Stimulated activated CD4-positive, alpha-beta T cell treated with anti-CD3 and anti-CD28 coated beads, Interleukin-2, amount 100 ng/mL, for 48 hours (primary cell): ENCODE results near the gene ST3GAL2.

ENCODE experiments used
- DNase-seq, 2 donors: peaks; one replicate each; pipeline ENCODE4 v3.0.0-alpha.2; 2020

The ST3GAL2 gene

DNA sequence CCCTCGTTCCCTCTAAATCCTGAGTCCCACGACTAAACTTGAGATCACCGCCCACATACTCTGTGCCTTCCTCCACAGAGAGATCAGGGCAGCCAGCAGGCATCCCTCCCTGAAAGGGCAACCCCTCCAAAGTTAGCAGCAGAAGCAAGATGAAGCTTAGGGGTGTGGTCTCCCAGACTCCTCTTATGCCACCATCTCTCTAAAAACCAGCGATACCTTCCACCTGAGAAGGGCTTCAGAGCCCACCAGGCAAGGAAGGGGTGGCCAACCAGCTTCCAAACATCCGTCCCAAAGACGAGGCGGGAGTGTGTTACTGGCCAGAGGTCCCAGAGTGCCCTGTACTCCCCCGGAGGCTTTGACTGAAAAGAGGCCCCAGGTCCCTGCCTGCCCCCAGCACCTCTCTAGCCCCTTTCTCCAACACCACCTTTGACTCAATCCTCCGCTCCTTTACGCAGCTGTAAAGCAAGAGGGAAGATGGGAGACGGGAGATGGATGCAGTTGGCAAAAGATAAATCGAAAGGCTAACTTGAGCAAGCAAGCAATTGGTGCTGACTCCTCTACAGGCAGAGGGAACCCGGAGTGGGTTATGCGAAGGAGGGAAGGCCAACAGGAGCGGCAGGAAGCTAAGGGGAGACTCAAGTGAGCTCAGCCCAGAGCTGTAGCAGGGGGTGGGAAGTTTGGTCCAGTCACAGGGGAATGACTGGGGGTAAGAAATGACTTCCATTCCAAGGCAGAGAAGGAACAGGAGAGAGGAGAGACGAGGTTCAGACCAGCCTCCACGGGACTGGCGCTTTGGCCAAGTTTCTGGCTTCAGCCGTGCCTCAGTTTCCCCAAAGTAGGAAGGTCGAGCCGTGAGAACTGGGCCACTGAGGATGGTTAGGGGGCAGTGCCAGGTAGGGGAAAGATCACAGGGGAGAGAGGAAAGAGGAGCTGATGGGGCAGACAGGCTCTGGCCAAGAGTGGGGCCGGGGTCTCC, 1.0 kb downstream of the ST3GAL2 start:
- DNase-seq: no peak

DNA sequence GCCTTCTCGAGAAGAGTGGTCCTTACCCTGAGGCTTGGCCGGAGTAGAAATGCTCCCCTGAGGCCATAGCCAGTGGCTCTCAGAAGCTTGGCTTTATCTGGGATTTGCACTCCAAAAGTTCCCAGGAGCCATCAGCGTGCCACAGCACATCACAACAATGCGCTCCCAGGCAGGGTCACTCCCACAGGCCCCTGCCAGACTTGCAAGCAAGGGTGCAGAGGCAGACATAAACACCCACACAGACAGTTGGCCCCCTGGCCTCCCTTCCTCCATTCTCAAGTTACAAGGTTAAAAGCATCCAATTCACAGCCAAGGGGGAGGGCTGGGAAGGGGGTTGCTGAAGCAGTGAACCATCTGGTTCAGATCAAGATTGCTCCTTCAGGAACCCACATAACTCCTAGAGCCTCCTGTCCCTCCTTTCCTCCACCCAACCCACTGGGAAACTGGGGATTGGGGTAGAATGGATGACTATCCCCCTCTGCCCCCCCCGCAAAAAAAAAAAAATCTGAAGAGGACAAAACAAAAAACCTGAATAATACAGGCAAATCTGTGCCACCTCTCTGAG, 1.8 kb downstream of the ST3GAL2 start:
- DNase-seq: no peak

DNA sequence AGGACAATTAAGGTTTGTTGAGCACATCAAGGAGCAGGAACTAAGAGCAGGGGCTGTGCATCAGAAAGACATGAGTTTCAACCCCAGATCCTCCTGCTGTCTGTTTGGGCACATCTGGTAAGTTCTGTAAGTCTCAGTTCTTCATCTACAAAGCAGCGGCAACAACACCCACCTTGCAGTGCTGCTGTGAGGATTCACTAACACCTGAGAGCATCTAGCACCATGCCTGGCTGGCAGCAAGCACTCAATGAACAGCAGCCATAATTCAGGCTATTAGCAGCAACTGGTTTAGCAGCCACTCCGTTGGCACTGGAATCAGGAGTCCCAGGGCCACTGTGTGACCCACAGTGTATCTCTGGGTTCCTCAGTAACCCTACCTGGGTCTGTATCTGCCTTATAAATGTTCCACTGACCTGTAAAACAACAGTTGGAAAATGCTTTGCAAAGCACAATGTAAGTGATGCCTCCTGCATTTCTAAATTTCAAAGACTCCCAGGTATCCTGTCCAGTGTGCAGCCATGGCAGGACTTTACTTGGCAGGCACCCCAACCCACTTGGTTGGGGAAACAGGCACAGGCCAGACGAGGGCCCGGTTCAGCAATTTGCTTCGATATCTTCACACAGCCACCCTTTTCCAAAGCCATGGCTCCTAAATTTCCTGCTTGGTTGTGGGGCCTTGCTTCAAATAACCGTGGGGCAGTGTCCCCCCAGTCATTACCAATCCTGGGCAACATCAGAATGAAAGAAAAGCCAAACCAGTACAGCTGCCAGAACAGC, 4.2 kb downstream of the ST3GAL2 start:
- no peak for DNase-seq

DNA sequence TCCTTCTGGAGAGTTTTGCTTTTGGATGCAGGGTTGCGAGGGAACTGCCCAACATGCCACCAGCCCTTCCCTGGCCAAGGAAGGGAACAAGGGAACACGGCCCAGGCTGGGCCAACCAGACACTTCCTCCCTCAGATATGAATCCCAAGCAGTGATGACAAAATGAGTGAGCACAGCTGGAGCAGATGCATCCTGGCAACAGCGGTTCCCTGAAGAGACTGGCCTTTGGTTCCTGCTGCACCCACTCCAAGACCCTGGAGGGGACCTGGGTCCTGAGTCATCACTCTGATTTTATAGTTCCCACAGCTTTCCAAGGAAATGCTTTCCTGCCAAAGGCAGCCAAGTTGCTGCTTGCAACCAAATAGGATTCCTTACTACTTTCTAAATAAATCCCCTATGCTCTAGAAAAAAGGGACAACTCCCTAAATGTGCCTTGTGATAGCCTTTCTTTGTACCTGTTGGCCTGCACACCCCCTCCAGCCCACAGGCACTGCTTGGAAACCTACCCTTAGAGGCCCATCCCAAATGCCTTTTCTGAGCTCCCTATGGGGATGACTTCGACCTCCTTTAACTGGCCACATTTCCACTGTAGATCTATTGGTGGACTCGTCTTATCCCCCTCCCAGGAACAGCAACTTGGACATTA, 5.3 kb downstream of the ST3GAL2 start:
- DNase-seq: no peak

DNA sequence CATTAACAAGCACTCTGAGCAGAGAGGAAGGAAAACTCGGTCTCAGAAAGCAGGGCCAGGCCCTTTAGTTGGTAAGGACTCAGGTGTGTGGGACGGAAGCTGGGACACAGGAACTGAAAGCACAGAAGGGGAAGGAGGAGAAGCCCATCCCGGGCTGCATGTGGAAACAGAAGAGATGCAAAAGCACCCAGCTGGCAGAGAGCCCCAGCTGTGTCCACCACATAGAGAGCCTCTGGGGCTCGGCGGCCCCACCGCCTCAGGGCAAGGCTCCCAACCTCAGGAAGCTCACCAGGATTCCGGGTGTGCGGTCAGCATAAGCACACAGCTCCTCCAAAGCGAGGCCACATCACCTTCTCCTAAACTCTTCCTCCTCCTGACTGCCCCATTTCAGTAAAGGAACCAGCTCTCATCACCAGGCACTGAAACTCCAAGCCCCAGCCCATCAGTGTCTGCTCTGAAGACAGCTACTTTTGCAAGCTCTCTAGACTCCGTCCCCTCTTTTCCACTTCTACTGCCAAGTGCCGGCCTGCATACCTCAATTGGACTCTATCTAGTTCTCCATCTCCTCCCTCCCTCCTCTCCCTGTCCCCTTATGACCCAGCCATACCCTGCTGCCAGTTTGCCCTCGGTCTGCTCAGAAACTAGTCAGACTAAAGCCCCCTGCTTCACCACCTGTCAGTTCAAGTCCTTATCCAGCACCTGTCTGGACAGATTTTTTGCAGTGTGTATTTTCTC, 6.0 kb downstream of the ST3GAL2 start:
- DNase-seq: no peak

DNA sequence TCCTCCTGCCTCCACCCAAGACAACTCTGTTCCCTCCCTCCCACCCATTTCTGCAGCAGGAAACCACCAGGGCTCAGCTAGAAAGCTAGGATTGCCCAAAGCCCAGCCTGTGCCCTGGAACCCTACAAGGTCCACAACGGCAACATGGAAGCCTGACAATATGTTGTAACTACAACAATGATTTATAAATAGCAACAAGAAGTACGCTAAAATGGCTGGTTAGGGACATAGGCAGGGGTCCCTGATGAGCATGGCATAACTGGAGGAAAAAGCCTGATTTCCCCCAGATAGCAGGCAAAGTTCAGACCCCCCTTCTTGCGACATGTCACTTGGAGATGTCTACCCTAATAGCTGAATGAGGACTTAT, 6.6 kb downstream of the ST3GAL2 start:
- DNase-seq: no peak

DNA sequence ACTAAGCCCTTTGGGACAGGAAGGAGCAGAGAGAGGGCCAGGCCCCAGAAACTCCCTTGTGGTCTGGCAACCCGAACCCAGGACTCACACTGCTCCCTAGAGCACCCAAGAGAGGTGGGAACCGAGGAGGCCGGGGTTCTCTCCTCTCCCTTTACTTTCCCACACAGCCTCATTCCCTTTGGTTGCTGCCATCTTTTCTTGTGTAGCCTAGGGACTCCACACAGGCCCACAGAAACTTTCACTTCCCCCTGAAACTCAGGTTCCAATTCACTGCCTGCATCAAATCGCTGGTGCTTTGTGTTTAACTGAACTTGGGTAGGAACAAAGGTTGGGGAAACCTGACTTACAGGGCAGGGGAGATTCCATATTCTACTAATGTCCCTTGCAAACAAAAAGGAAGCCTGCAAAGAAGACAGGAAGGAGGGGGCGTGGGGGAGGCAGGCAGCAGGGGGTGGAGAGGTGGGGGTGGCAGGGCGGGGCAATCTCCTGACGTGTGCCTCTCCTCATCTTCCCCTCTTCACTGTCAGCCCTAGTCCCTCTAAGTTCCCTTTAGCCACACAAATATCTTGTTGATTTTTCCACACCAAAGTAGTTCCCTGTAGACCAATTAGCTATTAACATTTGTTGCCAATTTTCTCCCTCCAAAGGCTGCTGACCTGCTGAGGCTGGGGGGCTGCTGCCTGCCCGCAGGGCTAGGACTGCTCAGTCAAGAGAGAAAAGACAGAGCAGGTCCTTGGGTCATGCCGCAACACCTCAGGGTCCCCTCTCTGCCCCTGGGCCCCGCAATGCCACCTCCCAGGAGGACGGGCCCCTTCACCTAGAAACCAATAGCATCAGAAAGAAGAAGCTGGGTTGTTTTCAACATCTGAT, 8.0 kb downstream of the ST3GAL2 start:
- DNase-seq: no peak

DNA sequence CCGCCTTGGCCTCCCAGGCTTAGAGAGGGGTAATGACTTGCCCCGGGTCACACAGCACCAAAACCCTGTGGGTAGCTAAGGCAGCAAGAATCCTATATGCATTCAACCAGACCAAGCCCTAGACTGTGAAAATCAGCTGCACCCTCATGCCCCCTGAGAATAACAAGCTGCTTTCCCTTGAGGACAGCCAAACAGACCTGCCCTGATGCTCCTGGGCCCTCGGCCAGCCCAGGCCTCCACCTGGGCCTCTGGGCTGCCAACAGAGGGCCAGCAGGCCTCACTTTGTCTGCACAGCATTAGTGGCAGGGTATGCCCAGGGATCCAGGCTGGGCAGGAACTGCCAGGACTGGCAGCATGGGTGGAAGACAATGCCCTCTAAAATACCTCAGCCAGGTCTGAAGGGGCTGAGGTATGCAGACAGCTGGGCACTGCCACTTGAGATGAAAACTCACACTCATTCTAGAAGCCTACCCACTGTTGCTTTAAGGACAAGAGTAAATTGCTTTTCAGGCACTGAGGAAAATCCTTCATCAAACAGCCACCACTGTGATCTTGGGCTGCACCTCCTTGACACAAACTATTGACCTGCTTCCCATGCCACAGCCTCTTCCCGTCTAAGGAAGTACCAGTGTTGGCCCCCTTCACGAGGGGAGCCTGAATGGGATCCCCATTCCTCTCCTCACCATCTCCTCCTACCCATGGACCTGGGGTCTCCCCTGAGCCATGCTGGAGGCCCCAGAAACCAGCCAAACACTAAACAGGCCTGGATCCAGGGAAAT, 8.8 kb downstream of the ST3GAL2 start:
- no peak for DNase-seq

DNA sequence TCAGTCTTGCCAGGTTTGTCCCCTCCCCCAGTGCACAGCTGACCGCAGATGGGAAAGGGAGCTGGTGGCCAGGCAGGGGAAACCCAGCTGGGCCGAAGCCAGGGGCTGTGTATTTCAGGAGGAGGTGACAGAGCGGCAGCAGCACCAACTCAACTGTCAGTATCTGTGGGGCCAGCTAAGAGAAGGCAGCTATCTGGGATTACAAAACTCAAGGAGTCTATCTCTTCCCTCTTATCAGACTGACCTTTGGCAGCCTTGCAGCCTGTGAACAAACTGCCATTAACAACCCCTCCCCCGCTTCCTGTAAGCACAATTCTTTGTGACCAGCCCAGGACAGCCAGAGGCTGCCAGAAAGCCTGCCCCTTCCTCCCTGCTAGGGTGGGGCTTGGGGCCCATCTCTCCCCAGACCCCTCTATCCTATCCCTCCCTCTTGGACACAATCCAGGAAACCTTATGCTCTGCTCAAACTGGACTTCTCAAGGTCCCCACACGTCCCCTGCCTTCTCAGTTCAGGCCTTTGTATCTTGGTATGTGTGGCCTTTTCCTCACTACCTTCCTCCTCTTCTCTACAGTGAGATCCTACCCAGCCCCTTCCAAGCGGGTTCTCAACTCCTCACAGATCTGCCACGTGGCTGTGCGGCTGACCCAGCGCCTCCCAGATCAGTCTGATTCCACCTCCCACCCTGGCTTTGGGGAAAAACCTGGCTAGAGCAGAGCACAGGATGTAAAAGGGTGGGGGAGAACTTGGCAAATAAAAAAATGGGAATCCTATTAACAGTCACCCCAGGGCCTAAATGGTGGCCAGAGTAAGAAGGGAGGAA, 10.5 kb downstream of the ST3GAL2 start:
- DNase-seq: peak; percentile 46 to 56

DNA sequence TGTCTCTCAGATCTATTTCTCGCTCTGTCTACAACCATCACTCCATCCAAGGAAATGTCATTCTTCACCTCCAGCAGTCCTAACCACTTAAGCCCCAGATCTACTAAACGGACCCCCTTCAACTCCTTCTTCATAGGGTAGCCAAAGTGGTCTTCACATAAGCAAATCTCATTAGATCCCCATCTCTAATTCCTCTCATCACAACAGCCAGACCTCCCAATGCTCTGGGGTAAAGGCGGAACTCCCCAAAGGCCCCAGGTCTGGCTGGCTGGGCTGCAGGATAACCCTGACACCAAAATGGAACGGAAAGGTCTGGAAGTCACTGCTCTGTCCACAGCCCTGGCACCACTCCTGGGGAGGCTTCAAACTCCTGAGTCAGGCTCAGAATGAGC, 11.1 kb downstream of the ST3GAL2 start:
- DNase-seq: no peak

DNA sequence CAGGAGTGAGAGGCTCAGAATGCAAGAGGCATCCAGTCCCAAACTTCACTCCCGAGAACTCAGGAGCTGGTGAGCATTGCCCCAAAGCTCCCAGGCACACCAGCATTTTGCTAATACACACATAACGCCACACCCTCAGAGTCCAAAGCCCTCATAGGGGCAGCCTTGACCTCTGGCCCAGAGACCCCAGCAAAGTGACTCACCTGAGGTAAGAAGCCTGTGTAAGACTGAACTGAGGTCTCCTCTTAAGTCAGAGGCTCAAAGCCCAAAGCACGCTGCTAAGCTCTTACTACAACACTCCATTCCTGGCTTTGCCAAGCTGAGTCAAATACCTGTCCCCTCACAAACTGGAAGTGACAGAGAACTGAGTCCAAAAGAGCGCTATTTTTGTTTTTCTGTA, 16.4 kb downstream of the ST3GAL2 start:
- DNase-seq: no peak

DNA sequence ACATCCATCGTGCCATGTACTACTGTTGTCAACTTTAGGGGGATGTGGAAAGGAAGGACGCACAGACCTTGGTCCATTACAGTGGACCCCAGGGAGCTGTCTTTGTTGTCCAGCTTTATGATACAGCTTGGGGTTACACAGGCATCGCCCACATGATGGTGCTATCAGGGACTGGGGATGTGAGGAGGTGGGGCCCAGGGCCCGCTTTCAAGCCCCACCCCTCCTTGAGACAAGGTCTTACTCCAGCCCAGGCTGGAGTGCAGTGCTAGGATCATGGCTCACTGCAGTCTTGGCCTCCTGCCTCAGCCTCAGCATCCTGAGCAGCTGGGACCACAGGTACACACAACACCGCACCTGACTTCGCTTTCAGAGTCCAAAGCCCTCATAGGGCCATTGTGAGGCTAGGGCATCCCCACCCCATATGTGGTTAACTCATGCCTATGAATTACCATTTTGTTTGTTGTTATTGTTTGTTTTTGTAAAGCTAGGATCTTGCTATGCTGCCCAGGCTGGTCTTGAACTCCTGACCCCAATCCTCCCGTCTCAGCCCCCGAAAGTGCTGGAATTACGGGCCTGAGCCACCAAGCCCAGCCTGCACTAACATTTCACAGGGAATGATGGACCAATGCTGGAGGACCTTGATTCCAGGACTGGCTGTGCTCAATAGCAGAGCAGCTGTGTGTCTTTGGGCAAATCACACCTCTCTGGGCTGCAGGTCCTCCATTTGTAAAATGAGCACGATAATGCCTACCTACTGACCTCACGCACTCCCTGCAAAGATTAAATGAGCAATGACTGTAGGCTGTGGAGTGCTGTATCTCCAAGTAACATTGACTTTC, 17.2 kb downstream of the ST3GAL2 start:
- DNase-seq: no peak

DNA sequence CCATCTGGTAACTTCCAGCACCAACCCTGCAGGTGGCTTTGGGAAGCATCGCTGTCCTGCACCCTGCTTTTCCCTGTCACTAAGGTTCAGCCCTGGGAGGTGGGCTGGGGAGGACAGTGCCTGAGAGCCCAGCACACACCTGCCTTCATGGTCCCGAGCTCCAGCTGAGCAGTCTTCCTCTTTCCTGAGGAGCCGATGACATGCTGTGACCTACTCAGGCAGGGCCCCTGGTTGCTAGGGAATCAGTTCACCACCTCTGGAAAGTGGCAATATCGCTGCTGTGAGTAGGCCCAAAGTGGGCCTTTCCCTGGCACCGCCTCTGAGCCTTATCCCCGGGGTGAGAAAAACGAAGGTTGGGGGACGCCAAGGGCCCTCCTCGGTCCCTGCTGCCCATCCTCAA, 17.9 kb downstream of the ST3GAL2 start:
- no peak for DNase-seq

DNA sequence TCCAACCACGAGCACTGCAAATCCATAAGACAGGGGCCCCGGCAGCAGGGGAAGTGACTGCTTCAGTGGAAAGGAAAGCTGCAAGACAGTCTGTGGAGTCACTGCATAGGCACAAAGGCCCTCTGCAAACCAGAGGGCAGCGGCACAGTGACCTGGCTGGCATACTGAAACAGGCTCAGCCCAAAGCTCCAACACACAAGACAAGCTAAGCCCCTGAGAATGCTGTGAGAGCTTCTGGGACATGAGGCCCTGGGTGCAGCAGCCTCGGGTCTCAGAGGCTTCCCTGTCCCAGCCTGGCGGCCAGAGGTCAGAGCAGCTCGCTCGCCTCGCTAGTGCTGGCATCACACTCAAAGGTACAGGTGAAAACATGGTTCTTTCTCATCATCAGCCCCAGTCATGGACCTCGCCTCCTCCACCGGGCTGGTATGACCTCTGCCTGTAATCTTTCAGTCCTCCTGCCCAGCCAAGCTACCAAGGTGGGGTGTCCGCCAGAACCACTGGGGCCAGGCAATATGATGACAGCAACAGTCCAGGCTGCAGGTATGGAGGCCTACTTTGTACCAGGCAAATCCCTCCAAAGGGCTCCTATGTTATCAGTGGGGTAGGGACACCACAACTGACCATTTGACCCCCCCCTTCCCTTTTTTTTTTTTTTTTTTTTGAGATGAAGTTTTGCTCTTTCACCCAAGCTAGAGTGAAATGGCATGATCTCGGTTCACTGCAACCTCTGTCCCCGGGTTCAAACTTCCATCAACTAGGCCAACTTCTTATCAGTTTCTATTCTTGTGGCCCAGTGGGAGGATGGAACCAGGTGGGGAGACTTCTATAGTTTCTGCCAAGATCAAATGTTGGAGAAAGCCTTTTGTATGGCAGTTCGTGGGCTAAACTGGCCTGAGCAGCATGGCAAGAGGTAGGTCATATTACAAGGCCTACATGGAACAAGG, 19.2 kb downstream of the ST3GAL2 start:
- no peak for DNase-seq

DNA sequence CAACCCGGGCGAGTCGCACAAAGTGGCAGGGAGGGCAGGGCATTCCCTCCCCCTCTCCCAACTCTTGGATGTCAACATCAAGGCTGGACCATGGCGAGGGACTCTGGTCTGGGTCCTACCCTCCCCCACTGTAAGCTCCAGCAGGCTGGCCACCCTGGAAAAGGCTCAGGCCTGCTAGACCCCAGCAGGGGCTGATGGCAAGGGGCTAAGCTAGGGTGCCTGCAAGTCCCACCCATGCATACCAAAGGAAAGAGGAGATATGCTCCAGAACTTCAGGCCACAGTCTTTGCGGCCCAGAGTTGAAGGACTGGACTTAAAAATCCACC, 19.9 kb downstream of the ST3GAL2 start:
- no peak for DNase-seq

DNA sequence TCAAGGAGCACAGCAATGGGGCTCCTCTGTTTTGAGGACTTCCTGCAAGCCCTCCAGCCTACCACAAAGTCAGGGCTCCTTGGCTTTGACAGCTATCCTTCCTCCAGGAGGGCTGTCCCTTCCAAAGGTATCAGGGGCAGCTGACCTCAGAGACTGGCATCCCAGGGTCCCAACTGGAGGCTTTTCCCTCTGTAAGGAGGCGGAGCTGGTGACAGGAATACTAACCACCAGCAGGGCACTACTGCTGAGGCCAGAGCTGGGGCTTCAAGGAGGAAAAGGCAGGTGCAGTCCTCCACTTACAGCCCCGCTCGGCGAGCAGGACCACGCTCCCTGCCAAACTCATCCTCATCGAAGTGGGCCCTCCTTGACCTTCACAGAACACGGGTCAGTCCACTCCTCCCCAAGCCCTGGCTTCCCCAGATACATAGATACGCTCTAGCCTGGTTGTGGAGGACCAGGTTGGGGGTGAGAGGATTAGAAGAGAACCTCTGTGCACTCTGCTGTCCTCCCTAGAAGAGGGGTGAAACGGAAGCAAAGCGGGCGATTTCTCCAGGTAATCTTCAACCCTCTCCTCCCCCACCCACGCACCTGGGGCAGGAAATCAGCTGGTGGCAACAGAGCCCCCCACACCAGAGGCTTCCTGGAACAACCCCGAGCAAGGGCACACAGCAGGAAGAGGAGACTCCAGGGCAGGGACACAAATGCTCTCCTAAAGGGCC, 20.5 kb downstream of the ST3GAL2 start:
- DNase-seq: no peak

DNA sequence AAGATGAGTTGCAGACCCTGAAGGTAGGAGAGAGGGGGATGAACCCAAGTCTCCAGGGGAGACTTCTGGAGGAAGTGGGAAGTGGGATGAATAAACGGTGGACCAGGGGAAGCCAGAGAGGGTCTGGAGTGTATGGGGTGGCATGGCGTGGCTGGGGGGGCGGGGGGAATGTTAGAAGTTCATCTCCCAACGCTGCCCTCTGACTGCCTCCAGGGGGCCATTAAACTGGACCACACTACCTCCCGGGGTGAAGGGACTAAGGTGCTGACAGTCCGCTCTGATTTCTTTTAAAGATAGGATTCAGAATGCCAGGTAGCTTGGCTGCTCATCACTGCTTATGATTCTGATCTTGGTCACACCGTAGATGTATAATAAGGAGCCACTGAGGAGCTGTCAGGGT, 21.2 kb downstream of the ST3GAL2 start:
- no peak for DNase-seq
